Medulla oblongata (tissue), 1 donor: ENCODE data around the gene TBX3.

Experiments
- DNase-seq: peaks from one replicate; pipeline ENCODE4 v3.0.0-alpha.2; 2015; ENCODE audit errors: extremely low spot score

TBX3 gene

DNA sequence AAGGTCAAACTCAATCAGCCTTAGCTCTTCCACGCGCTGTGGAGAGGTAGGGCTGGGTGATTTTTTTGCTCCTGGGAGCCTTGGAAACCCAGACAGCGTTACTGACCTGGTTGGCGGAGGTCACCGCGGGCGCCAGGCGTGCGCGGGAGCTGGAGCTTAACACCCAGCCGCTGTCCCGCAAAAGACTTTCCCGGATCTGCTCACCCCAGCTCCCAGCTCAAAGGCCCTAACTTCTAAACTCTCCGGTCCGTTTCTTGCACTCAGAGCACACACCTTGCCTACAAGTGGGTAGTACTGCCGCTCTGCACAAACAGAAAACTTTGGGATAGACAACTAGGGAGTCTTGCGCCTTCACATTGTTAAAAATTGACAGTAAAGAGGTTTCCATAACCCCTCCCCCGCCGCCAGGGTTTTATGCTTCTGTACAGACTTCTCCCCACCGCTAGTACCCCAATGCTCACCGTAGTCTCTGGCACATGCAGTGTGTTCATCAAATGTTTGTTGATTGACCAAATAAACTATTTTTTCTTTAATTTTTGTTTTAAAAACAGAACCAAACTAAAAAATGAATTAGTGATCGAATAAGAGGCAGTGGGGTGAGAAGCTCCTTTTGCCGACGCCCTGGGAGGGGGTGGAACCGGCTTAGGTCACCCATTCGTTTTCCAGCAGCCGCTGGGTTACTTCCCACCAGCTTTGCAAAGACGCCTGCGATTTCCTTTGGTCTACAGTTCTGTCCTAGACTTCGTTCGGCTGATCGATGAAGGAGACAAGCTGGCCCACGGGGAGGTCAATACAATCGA is 12.7 kb upstream of the TBX3 start:
- DNase-seq, result no peak

DNA sequence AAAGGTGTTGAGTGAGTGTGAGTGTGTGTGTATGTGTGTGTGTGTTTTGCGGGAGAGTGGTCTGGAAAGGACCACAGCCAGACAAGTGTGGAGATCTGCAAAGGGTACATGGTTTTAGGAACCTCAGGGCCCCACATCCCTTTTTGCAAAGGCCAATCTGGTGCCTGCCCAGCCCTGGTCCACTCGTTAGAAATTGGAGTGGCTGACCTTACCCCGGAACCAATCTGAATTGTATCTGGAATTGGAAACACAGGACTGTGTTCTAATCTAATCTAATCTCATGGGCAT is 11.3 kb upstream of the TBX3 start:
- DNase-seq, result no peak

DNA sequence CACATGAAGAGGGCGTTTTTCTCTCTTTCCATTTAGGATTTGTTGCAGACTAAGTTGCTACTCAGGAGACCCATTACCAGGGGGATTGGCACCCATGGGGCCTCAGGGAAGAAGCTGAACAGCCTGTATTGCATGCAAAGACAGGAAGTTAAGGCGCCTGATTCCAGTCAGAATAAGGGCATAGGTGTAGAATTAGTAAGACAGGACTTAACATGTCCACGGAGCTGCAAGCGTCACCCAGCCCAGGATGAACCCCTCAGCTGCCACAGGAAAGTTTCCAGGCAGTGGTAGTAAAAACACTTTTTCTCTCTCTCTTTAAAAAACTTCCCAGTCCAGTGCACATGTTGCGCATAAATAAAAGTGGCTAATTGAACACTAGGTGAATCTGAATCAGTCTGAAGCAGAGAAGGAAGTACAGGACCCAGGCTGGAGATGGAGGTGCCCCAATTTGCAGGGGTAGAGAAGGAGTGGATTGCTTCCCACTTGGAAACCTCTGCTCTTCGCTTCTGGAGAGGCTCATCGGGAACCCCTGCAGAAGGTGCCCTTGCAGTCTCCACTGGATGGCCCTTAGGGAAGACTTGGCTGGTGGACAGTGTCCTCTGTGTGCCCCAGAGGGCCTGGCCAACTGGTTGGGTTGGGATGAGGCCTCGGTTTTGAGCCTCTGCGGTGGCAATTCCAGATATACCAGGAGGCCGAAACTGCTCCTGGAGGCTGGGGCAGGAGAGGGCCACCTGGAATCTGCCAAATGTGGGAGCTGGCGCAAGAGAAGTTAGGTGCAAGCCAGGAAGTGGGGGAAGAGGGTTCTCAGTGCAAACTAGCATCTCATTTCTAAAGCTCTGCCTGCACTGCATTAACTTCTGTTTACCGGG is 10.7 kb upstream of the TBX3 start:
- no peak for DNase-seq

DNA sequence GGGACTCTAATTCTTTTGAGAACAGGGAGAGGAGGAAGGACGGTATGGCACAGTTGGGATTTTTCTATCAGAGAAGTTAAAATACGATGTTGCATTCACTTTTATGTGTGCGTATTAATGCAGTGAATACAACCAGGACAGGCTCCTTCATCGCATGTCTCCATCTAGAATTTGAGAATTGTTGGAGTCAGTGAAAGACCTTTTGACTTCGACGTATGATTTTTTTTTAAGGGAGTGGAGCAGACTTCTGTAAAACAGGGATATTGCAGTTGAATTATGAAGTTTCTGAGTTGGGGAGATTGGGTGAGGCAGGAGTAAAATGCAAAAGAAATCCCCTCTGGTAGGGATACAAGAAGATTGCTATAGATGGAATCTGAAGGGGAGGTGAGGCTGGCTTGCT is 9.6 kb upstream of the TBX3 start:
- DNase-seq, result no peak

DNA sequence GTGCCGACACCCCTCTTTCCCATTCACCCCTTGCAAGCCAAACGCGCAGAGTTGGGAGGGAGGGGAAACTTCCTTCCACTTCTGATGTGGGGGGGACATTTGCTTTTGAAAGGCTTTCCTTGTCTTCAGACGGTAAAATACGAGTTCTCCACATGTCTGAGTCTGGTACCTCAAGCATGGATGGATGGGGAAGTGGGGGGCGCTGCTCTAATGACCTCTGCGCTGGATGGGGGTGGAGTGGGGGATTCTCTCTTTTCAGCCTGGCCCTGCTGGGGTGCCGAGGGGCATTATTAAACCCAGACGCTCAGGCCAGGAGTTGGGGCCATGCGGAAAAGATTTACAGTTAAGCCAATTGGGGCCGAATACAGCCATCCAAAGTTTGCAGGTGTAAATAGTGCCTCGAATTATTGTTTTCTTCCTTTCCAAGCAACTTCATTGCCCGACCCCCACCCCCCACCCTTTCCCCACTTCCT is 9.1 kb upstream of the TBX3 start:
- no peak for DNase-seq

DNA sequence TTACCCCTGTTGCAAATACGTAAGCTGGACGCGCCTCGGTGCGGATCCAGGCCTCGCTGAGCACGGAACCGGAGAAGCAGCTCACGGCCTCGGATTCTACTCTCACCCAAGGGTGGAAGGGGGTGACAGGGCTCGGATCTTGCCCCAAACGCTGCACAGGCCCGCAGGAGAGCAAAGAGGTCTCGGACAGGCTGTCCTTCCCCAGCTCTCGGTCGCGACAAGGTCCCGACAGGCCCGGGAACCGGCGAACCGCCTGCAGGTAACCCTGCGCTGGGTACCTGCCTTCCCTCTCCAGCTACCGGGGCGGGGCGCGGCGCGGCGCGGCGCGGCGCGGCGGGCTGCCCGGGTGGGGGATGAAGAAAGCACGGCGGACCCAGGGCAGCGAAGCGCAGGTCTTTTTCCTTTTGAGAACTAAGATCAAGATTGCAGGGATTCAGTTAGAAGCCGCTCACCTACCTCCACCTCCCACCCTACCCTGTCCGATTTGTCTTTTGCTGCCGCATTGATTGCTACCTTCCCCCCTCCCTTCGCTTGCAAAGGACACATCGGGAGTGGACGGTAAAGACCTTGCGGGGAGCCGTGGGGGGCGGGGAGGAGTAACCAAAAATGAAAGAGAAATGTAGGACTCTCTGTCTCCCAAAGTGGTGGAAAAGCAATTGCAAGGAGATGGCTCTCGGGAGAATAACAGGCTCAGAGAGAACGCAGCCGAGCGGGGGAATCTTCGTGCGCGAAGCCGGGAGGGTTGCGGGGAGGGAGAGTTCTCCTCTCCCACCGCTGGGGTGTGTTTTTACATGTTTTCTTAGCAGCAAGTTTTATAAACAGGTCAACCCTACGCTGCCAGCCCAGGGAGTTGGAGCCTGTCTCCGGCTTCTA is 8.4 kb upstream of the TBX3 start:
- DNase-seq, result no peak

DNA sequence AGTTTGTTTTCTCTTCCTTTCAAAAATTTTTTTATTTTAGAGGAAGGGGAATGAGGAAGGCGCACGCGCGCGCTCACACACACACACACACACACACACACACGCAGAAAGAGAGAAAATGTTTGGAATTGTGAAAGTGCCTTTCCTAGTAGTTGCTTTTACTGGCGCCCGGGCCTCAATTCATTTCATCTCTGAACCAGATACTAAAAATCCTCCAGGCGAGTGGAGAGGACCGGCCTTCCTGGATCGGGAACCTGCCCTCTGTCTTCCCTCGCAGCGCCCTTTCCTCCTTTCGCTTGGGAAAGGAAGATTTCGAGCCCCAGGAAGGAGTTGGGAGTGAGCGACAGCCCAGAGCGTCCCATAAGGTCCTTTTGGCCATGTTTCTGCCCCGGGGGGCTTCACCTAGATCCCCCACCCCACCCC is 7.8 kb upstream of the TBX3 start:
- no peak for DNase-seq

DNA sequence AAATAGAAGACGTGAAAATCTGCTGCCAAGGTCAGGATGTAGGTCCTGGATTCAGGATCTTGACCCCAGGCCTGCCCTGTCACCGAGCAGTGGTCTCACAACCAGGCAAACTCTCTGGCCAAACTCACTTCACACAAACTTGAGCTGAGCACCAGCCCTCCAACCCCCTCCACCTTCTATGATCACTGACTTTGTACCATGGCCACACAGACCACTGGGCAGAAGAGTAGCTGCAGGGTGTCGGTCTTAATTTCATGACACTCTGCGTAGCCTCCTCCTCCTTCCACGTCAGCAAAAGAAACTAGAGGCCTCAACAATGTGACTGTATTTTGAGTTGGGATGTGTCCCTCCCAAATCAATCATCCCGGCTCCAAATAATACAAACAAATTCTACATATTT is 7.2 kb upstream of the TBX3 start:
- DNase-seq, result no peak

DNA sequence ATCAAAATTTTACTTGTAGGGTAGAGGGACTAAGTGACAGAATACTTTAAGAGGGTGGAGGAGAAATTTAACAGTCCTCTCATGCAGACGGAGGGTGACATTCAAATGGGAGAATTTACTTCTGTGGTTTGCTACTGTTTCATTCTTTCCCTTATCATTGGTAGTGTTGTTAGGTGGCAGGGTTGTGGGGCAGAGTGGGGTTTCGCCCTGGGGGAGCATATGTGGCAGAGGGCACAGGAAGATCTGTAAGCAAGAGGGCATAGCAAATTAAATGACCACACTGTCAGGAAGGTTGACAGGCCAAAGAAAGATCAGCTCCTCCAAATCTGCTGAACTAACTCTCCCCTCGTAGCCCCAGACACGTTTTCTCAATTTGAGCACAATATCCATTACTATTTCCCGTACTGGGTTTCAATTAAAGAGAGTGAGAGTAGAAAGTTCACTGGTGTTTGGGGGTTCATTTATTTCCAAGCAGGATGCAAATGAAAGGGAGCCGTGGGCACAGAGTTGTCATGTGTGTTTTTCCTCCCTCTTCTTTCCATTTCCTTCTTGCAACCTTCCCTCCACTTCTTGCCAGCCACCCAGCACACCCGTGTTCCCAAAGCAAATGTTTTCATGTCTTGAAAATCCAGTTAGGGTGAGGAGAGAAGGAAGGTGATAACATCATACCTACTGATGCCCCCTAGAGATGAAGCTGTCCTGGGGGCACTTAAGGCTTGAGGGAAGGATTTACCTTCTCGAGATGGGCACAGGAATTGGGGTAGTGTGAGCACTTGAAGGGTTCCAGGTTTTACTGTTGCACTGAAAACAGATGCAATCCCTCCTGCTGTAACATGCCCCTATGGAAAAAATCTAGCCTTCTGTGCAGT is 6.5 kb upstream of the TBX3 start:
- no peak for DNase-seq

DNA sequence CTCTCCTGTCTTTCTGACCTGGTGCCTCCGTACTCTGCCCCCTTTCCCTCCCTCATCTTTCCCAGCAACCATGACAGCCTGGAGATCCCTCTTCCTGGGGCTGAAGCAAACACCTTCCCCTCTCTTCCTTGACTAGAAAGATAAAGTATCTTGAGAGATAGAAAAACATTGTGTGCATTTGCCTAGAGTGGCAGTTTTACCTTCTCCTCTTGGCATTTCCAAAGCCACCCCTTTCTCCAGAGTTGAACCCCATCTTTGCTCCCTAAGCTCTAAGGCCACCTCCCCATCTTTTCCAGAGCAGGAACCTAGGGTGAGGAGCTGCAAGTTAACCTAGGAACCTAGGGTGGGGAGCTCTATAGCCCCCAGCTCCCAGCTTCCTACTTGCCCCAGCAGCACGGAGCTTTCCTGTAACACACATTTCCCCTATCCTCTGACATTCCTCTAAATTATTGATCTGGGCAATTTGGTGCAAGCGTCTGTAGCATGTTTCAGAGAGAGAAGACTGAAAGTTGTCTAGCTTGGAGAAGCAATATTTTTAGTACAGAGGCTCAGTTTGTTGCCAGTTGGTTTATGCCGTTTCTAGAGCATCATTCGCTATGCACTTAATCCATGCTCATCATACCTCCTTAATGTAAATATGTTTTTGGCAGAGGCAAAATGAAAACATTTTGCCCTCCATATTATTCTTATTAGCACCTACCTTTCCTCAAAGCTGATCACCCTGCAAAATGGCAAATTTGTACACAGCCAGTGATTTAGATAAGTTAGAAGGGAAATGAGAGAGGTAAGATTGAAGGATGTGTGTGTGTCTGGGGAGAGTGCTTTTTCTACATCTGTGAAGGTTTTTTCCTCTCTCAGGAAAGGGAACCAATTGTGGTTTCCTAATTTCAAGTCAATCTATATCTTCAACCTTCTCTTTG is 5.4 kb upstream of the TBX3 start:
- DNase-seq, result no peak

DNA sequence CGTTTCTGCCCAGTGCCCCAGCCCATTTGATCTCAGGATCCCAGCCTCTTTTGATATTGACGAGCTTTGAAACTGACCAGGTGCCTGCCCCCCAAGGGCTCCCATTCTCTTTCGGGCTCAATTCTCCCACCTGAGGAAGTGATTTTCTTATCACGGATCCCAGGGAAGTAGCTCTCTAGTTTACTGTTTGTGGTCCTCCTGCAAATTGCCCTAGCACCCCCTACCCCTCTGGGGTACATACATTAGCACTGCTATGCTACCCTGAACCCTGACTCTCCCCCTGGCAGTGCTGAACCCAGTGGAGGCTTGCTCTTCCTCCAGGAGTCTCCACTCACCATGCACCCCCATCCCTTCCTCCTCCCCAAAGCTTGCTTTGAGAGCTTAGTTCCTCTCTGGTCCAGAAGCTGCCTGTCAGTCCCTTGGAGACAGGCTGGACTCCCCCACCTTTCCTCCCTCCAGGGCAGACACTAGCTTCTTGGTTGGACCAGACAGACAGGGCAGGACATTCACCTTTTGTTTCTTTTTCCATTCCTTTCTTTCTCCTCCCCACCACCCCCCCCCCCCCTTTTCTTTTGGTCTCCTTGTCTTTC is 4.4 kb upstream of the TBX3 start:
- no peak for DNase-seq

DNA sequence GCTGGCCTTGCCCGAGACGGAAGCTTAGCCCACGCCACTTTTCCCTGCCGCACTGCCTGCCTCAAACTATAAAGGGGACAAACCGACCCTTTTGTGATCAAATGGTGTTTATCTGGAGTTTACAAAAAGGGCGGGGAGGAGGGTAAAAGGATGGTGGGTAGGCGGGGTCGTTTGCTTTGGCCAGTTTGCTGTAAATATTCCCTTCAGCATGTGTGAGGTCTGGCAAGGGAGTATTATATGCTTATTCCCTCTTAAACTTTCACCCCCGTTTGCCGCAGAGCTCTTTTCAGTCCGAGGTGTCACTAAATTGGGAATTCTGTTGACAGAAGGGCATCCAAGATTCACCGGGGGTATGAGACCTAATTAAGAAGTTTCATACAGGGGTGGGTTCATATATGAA is 3.8 kb upstream of the TBX3 start:
- no peak for DNase-seq

DNA sequence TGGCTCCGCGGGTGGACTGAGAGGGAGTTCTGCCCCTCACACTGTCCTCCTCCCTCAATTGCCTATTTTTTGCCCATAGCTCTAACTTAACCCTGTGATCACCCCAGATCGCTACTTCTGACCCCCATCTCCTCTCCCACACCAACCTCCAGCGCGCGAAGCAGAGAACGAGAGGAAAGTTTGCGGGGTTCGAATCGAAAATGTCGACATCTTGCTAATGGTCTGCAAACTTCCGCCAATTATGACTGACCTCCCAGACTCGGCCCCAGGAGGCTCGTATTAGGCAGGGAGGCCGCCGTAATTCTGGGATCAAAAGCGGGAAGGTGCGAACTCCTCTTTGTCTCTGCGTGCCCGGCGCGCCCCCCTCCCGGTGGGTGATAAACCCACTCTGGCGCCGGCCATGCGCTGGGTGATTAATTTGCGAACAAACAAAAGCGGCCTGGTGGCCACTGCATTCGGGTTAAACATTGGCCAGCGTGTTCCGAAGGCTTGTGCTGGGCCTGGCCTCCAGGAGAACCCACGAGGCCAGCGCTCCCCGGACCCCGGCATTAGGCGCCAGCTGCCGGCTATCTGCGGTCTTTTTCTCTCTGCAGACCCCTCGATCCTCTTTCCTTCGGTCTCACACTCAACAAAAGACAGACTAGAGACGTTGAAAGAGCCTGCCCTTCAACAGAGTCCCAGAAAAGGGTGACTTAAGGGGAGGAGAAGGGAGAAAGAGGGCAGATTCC is 3.0 kb upstream of the TBX3 start:
- no peak for DNase-seq

DNA sequence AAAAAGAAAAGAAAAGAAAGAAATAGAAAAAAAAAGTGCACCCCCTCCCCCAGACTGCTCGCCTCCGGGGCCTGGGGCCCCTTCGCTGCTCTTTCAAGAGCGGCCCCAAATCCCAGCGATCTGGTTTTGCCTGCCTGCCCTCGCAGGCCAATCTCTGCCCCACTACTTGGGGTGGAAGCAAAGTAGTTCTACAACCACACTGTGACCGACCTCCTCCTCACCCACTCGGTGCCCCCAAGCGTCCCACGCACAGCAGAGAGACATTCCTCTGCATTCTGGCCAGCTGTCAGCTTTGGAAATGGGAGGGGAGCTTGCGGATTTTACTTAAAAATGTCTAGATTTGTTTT is 2.4 kb upstream of the TBX3 start:
- no peak for DNase-seq

DNA sequence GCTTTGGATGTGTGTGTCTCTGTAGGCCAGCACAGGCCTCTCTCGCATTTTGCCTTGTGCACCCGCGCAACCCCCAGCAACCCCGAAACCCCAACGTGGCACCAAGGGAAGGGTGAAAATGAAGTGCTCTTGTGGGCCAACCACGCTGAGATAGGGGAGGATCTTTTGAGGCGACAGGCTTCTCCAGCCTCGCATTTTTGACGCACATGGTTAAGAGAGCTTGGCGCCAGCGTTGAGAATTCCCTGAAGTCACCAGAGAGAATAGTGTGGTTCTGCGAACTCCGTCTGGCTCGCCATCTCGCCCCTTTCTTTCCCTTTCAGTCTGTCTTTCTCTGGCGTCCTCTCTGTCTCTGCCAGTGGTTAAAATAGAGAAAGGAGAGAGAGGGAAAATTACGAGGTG is 1.9 kb upstream of the TBX3 start:
- DNase-seq, result no peak

DNA sequence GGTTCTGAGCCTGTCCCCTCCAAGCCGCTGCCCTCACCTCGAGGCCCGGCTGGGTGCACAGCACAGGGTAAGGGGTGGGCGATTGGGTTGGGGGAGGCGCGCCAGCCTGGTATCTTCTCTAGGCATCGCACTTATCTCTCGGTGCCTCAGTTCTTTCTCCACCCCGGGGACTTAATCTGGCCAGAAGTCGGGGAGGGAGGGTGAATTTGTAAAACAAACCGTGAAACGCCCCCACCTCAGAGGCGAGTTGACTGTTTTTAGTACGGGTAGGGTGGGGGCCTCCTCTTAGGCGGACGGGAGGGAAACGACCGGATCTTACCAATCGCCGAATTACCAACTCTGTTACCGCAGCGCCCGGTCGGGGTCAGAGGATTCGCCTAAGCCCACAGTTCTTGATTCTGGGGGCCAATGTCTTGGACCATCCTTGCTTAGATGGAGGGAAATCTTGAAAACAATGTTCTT is 1.4 kb upstream of the TBX3 start:
- DNase-seq, result no peak

DNA sequence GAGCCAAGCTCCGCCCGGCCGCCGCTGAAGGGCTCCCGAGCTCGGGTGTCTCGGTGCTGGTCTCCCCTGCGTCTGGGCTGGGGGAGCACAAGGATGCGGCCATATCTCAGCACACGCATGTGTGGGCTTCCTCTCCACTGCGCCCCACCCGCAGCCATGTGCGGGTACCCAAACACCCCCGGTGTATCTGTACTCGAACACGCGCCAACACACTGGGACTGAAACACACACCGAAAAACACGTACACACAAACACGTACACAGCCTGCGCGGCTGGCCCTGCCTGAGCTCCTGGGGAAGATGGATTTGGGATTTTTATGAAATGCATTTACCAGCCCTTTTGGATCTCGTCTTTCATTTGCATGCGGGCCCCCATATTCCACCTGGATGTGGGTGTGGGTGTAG is 897 bp upstream of the TBX3 start:
- no peak for DNase-seq

DNA sequence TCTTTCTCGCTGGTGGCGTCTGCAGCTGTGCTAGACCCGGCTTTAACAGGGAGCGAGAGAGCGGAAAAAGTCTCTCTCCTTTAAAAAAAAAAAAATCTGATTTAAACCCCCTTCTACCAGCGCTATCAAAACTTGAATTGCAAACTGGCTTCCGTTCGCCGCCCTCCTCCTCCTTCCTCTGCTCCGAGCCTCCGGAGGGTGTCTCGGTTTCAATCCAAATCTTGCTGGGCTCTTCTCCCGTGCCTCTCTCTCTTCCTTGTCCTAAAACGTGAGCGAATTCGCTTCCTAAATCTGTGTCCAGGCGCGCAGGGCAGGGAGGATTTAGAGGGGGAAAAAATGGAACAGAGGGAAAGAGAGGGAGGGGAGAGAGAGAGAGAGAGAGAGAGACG is 272 bp downstream of the TBX3 start:
- DNase-seq, result no peak
